ENCODE data around the gene TMEM212. TPM values are rescaled to one million over a fixed set of nuclear protein-coding genes. Genes with fewer than 3 reads are reported as not detected.

The TMEM212 gene
- total and polyA plus RNA-seq, 12 donors: 0.06 TPM; not detected in 11

- peaks cover 21 to 44% of the 10 kb centered on the region in 2 donors for H3K4me1 ChIP-seq (replicated peaks in 1 of 2)
- intact Hi-C loops (cut with DNase I): no loop called here
- TF ChIP-seq CTCF (IDR thresholded peaks at IDR 0.05) (no peak), POLR2A (IDR thresholded peaks at IDR 0.05) (no peak)
- no peaks in the 10 kb centered on the region for H3K27me3 ChIP-seq
- H3K36me3 ChIP-seq (replicated peaks in 1 of 2): no peaks in the 10 kb centered on the region
- 64 to 71% (median 67%) methylated on average over 5 of the region's 5 CpGs for WGBS, 4 donors
- no peak overlapping the region for H3K4me3 ChIP-seq
- DNase-seq: no peak
- no peaks in the 10 kb centered on the region for H3K9me3 ChIP-seq (replicated peaks in 1 of 3)
- peak overlapping the region in 2 of 5 donors; percentile 26 to 78 for H3K27ac ChIP-seq
Measured at GRCh38 chr3:171832989-171833388, 10.2 kb upstream of the TMEM212 start.

- H3K36me3 ChIP-seq (replicated peaks in 1 of 2): no peaks in the 10 kb centered on the region
- peaks cover 19 to 47% of the 10 kb centered on the region in 2 donors for H3K4me1 ChIP-seq (replicated peaks in 1 of 2)
- no peaks in the 10 kb centered on the region for H3K9me3 ChIP-seq (replicated peaks in 1 of 3)
- no peaks in the 10 kb centered on the region for H3K27me3 ChIP-seq
- peak in 1 of 7 donors; percentile 29 for DNase-seq
- peak overlapping the region in 4 of 5 donors; percentile 15 to 80 (median 74) for H3K27ac ChIP-seq
- no peak for TF ChIP-seq POLR2A (IDR thresholded peaks at IDR 0.05)
- TF ChIP-seq CTCF (IDR thresholded peaks at IDR 0.05): peak; percentile 15 to 54 (median 46)
- intact Hi-C loops (cut with DNase I): no loop called here
- 19 to 34% (median 26%) methylated on average over 3 of the region's 3 CpGs for WGBS, 4 donors
- no peak overlapping the region for H3K4me3 ChIP-seq
Measured at GRCh38 chr3:171833789-171834460, 9.2 kb upstream of the TMEM212 start.

GRCh38 chr3:171834461-171834801 is 8.7 kb upstream of the TMEM212 start:
- DNase-seq: peak in 2 of 7 donors; percentile 17 to 47
- Histone ChIP-seq H3K9me3 (replicated peaks in 1 of 3) (no peaks in the 10 kb centered on the region), H3K27me3 (no peaks in the 10 kb centered on the region), H3K4me3 (no peak overlapping the region), H3K4me1 (replicated peaks in 1 of 2) (peaks cover 14 to 47% of the 10 kb centered on the region in 2 donors), H3K36me3 (replicated peaks in 1 of 2) (no peaks in the 10 kb centered on the region), H3K27ac (peak overlapping the region in 4 of 5 donors; percentile 15 to 80 (median 74))
- 26 to 50% (median 38%) methylated on average over 5 of the region's 5 CpGs for WGBS, 4 donors
- intact Hi-C loops (cut with DNase I): no loop called here
- TF ChIP-seq CTCF (IDR thresholded peaks at IDR 0.05) (no peak), POLR2A (IDR thresholded peaks at IDR 0.05) (no peak)

GRCh38 chr3:171835116-171835515 is 8.0 kb upstream of the TMEM212 start:
- peaks cover 7 to 41% of the 10 kb centered on the region in 2 donors for H3K4me1 ChIP-seq (replicated peaks in 1 of 2)
- TF ChIP-seq POLR2A (IDR thresholded peaks at IDR 0.05) (no peak), CTCF (IDR thresholded peaks at IDR 0.05) (no peak)
- no peaks in the 10 kb centered on the region for H3K36me3 ChIP-seq (replicated peaks in 1 of 2)
- peak in 1 of 7 donors; percentile 24 for DNase-seq
- WGBS, 4 donors: 60 to 69% (median 68%) methylated on average over 5 of the region's 5 CpGs
- H3K27me3 ChIP-seq: no peaks in the 10 kb centered on the region
- no peaks in the 10 kb centered on the region for H3K9me3 ChIP-seq (replicated peaks in 1 of 3)
- intact Hi-C loops (cut with DNase I): no loop called here
- H3K27ac ChIP-seq: peak overlapping the region in 3 of 5 donors; percentile 70 to 80 (median 78)
- H3K4me3 ChIP-seq: no peak overlapping the region

All from adrenal gland (tissue), 12 donors.